NCI-H1048 (cell line): ENCODE results near the gene CHST15.

Experiments
- DNase-seq: peaks from one replicate; lab custom pipeline; 2025; lab: John Stamatoyannopoulos, UW

The CHST15 gene

GRCh38 chr10:124092860-124093773 lies at the start of gene CHST15:
TSS of gene CHST15 (minus strand) at chr10:124093598. CDS start at chr10:124046212, 47,386 bp downstream.
- DNase-seq = no peak

- no peak for DNase-seq
Measured at GRCh38 chr10:124142960-124143359, 49.6 kb upstream of the CHST15 start.

GRCh38 chr10:124142006-124142739 lies 48.8 kb upstream of the CHST15 start:
- DNase-seq = no peak

- DNase-seq = no peak
Measured at GRCh38 chr10:124138883-124139348, 45.5 kb upstream of the CHST15 start.

GRCh38 chr10:124138195-124138882 lies 44.9 kb upstream of the CHST15 start:
- no peak for DNase-seq

- DNase-seq = no peak
Measured at GRCh38 chr10:124134251-124134893, 41.0 kb upstream of the CHST15 start.

GRCh38 chr10:124132876-124133275 lies 39.5 kb upstream of the CHST15 start:
- DNase-seq = no peak

- no peak for DNase-seq
Measured at GRCh38 chr10:124132306-124132705, 38.9 kb upstream of the CHST15 start.

- no peak for DNase-seq
Measured at GRCh38 chr10:124131172-124131571, 37.8 kb upstream of the CHST15 start.

- DNase-seq = no peak
Measured at GRCh38 chr10:124130198-124130900, 37.0 kb upstream of the CHST15 start.

GRCh38 chr10:124129471-124129870 lies 36.1 kb upstream of the CHST15 start:
- no peak for DNase-seq

- DNase-seq = no peak
Measured at GRCh38 chr10:124128811-124129145, 35.4 kb upstream of the CHST15 start.

GRCh38 chr10:124127965-124128810 lies 34.8 kb upstream of the CHST15 start:
- no peak for DNase-seq

GRCh38 chr10:124127563-124127962 lies 34.2 kb upstream of the CHST15 start:
- no peak for DNase-seq

GRCh38 chr10:124126983-124127385 lies 33.6 kb upstream of the CHST15 start:
- DNase-seq = no peak

- no peak for DNase-seq
Measured at GRCh38 chr10:124126145-124126982, 33.0 kb upstream of the CHST15 start.

GRCh38 chr10:124125305-124126116 lies 32.1 kb upstream of the CHST15 start:
- DNase-seq = no peak

GRCh38 chr10:124124769-124125161 lies 31.4 kb upstream of the CHST15 start:
- DNase-seq = no peak
